ENCODE data around the gene ZC3H11A.
"Not testable (repeated sequence)": the region's sequence is repeated elsewhere in the genome, so short reads cannot be mapped to it uniquely, and the experiment has no call there.

Gene ZC3H11A

GRCh38 chr1:203778789-203779188 is 16.6 kb upstream of the ZC3H11A start:
- DNase-seq (ENCODE audit: insufficient read length, low spot score) (no peak), FAIRE-seq (no peak)

- FAIRE-seq (no peak), DNase-seq (ENCODE audit: insufficient read length, low spot score) (no peak)
These were observed 13.5 kb upstream of the ZC3H11A start for GRCh38 chr1:203781962-203782361.

GRCh38 chr1:203789966-203790365 is 5.5 kb upstream of the ZC3H11A start:
- FAIRE-seq = no peak
- DNase-seq (ENCODE audit: insufficient read length, low spot score) = no peak

GRCh38 chr1:203791498-203791897 is 3.9 kb upstream of the ZC3H11A start:
- DNase-seq (ENCODE audit: insufficient read length, low spot score) (no peak), FAIRE-seq (no peak)

- FAIRE-seq = no peak
- no peak for DNase-seq (ENCODE audit: insufficient read length, low spot score)
These were observed 2.9 kb upstream of the ZC3H11A start for GRCh38 chr1:203792486-203792885.

GRCh38 chr1:203793561-203793960 is 1.9 kb upstream of the ZC3H11A start:
- FAIRE-seq; DNase-seq (ENCODE audit: insufficient read length, low spot score): not testable (repeated sequence)

- DNase-seq (ENCODE audit: insufficient read length, low spot score) (no peak), FAIRE-seq (no peak)
These were observed 521 bp upstream of the ZC3H11A start for GRCh38 chr1:203794764-203795440.

- FAIRE-seq (peak; percentile 72), DNase-seq (ENCODE audit: insufficient read length, low spot score) (no peak)
These were observed 798 bp downstream of the ZC3H11A start for GRCh38 chr1:203796236-203796605.

- DNase-seq (ENCODE audit: insufficient read length, low spot score) = no peak
- FAIRE-seq = no peak
These were observed 1.8 kb downstream of the ZC3H11A start for GRCh38 chr1:203797216-203797615.

GRCh38 chr1:203797948-203798655 is 2.7 kb downstream of the ZC3H11A start:
- FAIRE-seq = no peak
- DNase-seq (ENCODE audit: insufficient read length, low spot score) = no peak

GRCh38 chr1:203799157-203799556 is 3.7 kb downstream of the ZC3H11A start:
- FAIRE-seq (no peak), DNase-seq (ENCODE audit: insufficient read length, low spot score) (no peak)

- FAIRE-seq (no peak), DNase-seq (ENCODE audit: insufficient read length, low spot score) (no peak)
These were observed 4.5 kb downstream of the ZC3H11A start for GRCh38 chr1:203799971-203800370.

GRCh38 chr1:203805689-203806088 is 10.3 kb downstream of the ZC3H11A start:
- no peak for DNase-seq (ENCODE audit: insufficient read length, low spot score)
- no peak for FAIRE-seq

GRCh38 chr1:203807196-203807595 is 11.8 kb downstream of the ZC3H11A start:
- FAIRE-seq (no peak), DNase-seq (ENCODE audit: insufficient read length, low spot score) (no peak)

- FAIRE-seq (no peak), DNase-seq (ENCODE audit: insufficient read length, low spot score) (no peak)
These were observed 18.3 kb downstream of the ZC3H11A start for GRCh38 chr1:203813581-203814341.

GRCh38 chr1:203818399-203818798 is 23.0 kb downstream of the ZC3H11A start:
- no peak for FAIRE-seq
- DNase-seq (ENCODE audit: insufficient read length, low spot score) = no peak

GRCh38 chr1:203823306-203823705 is 27.9 kb downstream of the ZC3H11A start:
- no peak for FAIRE-seq
- DNase-seq (ENCODE audit: insufficient read length, low spot score) = no peak

GRCh38 chr1:203826175-203826574 is 30.8 kb downstream of the ZC3H11A start:
- DNase-seq (ENCODE audit: insufficient read length, low spot score) = no peak
- no peak for FAIRE-seq

- FAIRE-seq = no peak
These were observed 32.6 kb downstream of the ZC3H11A start for GRCh38 chr1:203828002-203828401.

GRCh38 chr1:203828503-203828902 is 33.1 kb downstream of the ZC3H11A start:
- FAIRE-seq (no peak), DNase-seq (ENCODE audit: insufficient read length, low spot score) (no peak)

More at GRCh38 chr1:203828002-203828401, 32.6 kb downstream of the ZC3H11A start:
- DNase-seq (ENCODE audit: insufficient read length, low spot score) = no peak

GRCh38 chr1:203829247-203829646 is 33.8 kb downstream of the ZC3H11A start:
- not testable (repeated sequence) for FAIRE-seq; DNase-seq (ENCODE audit: insufficient read length, low spot score)

- DNase-seq (ENCODE audit: insufficient read length, low spot score) (no peak), FAIRE-seq (no peak)
These were observed 40.1 kb downstream of the ZC3H11A start for GRCh38 chr1:203835476-203835875.
